HEK293 (cell line): ENCODE data around the gene NRN1L.

Experiments
- HOXA7 ChIP-seq: sonication (generic); formaldehyde crosslinking; IDR thresholded peaks from 2 replicates; pipeline ENCODE4 v1.8.1; 2022; ENCODE audit warnings: missing genetic modification reagents, borderline replicate concordance
- KLF9 ChIP-seq: fragments of 450-650 bp; formaldehyde crosslinking; IDR thresholded peaks from 2 replicates; pipeline ENCODE4 v1.5.1; 2016; ENCODE audit warnings: missing biosample characterization, missing genetic modification characterization, low read depth
- SP2 ChIP-seq: fragments of 450-650 bp; formaldehyde crosslinking; IDR thresholded peaks from 2 replicates; pipeline ENCODE4 v1.5.1; 2016; ENCODE audit warnings: missing biosample characterization, missing genetic modification characterization
- ZNF121 ChIP-seq: fragments of 450-650 bp; formaldehyde crosslinking; IDR thresholded peaks from 2 replicates; pipeline ENCODE4 v1.5.1; 2016; ENCODE audit warnings: missing biosample characterization, missing genetic modification characterization
- ZNF184 ChIP-seq: fragments of 450-650 bp; IDR thresholded peaks from 2 replicates; pipeline ENCODE4 v1.5.1; 2018; ENCODE audit warnings: missing biosample characterization, mild to moderate bottlenecking, missing genetic modification characterization
- ZNF274 ChIP-seq, 2 experiments: fragments of 200-500 bp in 1 of 2; fragments of 450-650 bp in 1 of 2; sonication (Bioruptor generic) in 1 of 2; formaldehyde crosslinking in 1 of 2; IDR thresholded peaks; 2 replicates each; pipeline versions ENCODE4 v1.5.1 to v1.6.1; 2014 to 2016; ENCODE audit warnings: borderline replicate concordance in 1 of 2, inconsistent platforms in 1 of 2, low read length in 1 of 2, missing biosample characterization in 1 of 2, missing genetic modification characterization in 1 of 2
- ZNF292 ChIP-seq: fragments of 450-650 bp; formaldehyde crosslinking; IDR thresholded peaks from 2 replicates; pipeline ENCODE4 v1.5.1; 2016; ENCODE audit warnings: low read depth, missing biosample characterization, missing genetic modification characterization, borderline replicate concordance
- ZNF311 ChIP-seq: fragments of 450-650 bp; formaldehyde crosslinking; IDR thresholded peaks from 2 replicates; pipeline ENCODE4 v1.5.1; 2017; ENCODE audit warnings: missing biosample characterization, missing genetic modification characterization, borderline replicate concordance
- ZNF514 ChIP-seq: fragments of 450-650 bp; formaldehyde crosslinking; IDR thresholded peaks from 2 replicates; pipeline ENCODE4 v1.5.1; 2016; ENCODE audit warnings: missing biosample characterization, missing genetic modification characterization
- ZNF830 ChIP-seq: fragments of 450-650 bp; IDR thresholded peaks from 2 replicates; pipeline ENCODE4 v1.5.0; 2018; ENCODE audit warnings: missing biosample characterization, missing genetic modification characterization, low read depth, mild to moderate bottlenecking, moderate library complexity
- ZSCAN30 ChIP-seq: fragments of 450-650 bp; IDR thresholded peaks from 2 replicates; pipeline ENCODE4 v1.5.1; 2018; ENCODE audit warnings: missing biosample characterization, mild to moderate bottlenecking, missing genetic modification characterization, moderate library complexity
- TF ChIP-seq, protein P1 (sequence below): fragments of 450-650 bp; formaldehyde crosslinking; IDR thresholded peaks from 2 replicates; pipeline ENCODE4 v1.5.1; 2016; ENCODE audit warnings: missing biosample characterization, missing genetic modification characterization
- TF ChIP-seq, protein P2 (sequence below): fragments of 450-650 bp; formaldehyde crosslinking; IDR thresholded peaks from 2 replicates; pipeline ENCODE4 v1.5.1; 2016; ENCODE audit warnings: missing biosample characterization, missing genetic modification characterization
- TF ChIP-seq, protein P3 (sequence below): fragments of 450-650 bp; formaldehyde crosslinking; IDR thresholded peaks from 2 replicates; pipeline ENCODE4 v1.5.1; 2016; ENCODE audit warnings: missing biosample characterization, missing genetic modification characterization

DNA sequence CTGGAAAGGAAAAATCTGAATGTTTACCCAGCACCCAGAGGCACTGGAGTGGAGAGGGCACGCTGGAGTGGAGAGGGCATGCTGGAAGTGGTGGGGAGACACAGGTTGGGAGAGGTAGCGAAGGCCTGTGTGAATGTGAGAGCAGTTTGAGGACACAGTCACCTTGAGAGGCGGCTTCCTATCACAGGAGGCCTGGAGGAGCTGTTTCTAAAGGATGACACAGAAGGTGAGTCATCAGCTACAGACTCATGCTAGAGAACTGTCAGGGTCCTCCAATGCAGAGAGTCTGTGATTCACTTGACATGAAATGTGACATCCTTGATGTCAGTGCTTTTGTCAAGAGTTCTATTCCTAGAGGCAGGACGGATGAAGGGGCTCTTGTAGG is 33.2 kb downstream of the NRN1L start:
- TF ChIP-seq ZNF121 (tag by site-specific recombination) (no peak), HOXA7 (CRISPR knock-in tag) (no peak), ZNF292 (no peak), KLF9 (tag by site-specific recombination) (no peak), SP2 (no peak), ZSCAN30 (no peak), ZNF311 (tag by site-specific recombination) (no peak), ZNF514 (tag by site-specific recombination) (no peak), ZNF830 (no peak), ZNF184 (tag by site-specific recombination) (no peak), ZNF274 (IDR thresholded peaks at IDR 0.05; ENCODE audit: low read length) (no peak), ZNF274 (tag by site-specific recombination; IDR thresholded peaks at IDR 0.05; ENCODE audit: borderline replicate concordance) (no peak)
- TF ChIP-seq, protein P1, sequence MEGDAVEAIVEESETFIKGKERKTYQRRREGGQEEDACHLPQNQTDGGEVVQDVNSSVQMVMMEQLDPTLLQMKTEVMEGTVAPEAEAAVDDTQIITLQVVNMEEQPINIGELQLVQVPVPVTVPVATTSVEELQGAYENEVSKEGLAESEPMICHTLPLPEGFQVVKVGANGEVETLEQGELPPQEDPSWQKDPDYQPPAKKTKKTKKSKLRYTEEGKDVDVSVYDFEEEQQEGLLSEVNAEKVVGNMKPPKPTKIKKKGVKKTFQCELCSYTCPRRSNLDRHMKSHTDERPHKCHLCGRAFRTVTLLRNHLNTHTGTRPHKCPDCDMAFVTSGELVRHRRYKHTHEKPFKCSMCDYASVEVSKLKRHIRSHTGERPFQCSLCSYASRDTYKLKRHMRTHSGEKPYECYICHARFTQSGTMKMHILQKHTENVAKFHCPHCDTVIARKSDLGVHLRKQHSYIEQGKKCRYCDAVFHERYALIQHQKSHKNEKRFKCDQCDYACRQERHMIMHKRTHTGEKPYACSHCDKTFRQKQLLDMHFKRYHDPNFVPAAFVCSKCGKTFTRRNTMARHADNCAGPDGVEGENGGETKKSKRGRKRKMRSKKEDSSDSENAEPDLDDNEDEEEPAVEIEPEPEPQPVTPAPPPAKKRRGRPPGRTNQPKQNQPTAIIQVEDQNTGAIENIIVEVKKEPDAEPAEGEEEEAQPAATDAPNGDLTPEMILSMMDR = no peak
- TF ChIP-seq, protein P2, sequence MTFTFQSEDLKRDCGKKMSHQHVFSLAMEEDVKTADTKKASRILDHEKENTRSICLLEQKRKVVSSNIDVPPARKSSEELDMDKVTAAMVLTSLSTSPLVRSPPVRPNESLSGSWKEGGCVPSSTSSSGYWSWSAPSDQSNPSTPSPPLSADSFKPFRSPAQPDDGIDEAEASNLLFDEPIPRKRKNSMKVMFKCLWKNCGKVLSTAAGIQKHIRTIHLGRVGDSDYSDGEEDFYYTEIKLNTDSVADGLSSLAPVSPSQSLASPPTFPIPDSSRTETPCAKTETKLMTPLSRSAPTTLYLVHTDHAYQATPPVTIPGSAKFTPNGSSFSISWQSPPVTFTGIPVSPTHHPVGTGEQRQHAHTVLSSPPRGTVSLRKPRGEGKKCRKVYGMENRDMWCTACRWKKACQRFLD (tag by site-specific recombination) = no peak
- TF ChIP-seq, protein P3, sequence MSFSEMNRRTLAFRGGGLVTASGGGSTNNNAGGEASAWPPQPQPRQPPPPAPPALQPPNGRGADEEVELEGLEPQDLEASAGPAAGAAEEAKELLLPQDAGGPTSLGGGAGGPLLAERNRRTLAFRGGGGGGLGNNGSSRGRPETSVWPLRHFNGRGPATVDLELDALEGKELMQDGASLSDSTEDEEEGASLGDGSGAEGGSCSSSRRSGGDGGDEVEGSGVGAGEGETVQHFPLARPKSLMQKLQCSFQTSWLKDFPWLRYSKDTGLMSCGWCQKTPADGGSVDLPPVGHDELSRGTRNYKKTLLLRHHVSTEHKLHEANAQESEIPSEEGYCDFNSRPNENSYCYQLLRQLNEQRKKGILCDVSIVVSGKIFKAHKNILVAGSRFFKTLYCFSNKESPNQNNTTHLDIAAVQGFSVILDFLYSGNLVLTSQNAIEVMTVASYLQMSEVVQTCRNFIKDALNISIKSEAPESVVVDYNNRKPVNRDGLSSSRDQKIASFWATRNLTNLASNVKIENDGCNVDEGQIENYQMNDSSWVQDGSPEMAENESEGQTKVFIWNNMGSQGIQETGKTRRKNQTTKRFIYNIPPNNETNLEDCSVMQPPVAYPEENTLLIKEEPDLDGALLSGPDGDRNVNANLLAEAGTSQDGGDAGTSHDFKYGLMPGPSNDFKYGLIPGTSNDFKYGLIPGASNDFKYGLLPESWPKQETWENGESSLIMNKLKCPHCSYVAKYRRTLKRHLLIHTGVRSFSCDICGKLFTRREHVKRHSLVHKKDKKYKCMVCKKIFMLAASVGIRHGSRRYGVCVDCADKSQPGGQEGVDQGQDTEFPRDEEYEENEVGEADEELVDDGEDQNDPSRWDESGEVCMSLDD (tag by site-specific recombination) = no peak
